Measurements from ENCODE around the gene HSD17B3.

The HSD17B3 gene

DNA sequence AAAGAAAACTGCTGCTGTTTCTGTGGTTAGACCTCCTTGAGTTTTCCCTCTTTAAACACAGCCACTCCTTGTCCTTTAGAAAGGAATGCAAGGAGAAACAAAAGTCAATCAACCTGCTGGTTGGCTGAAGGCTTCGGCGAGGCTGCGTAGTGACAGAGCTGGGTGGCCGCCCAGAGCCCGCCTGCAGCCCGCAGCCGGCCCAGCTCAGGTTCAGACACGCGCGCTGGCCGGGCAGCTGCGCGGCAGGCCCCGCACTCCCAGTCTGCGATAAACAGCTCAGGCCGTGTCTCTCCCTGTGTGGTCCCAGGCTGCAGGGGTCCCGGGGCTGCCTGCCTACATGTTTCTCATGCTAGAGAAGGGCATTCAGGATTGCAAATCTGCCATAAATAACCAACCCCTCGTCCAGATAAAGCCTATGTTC is 115.4 kb downstream of the HSD17B3 start:
- Histone ChIP-seq H3K36me3 (ENCODE audit: insufficient read depth, low read length) (no peaks in the 10 kb centered on the region), H3F3A (ENCODE audit: low read depth) (no peaks in the 10 kb centered on the region), H3K9ac (ENCODE audit: low read depth, low read length, poor library complexity, severe bottlenecking) (no peak overlapping the region), H3K4me1 (ENCODE audit: insufficient read depth, low read length, poor library complexity, severe bottlenecking) (no peaks in the 10 kb centered on the region), H3K4me2 (ENCODE audit: low read depth, low read length, poor library complexity, severe bottlenecking) (no peak overlapping the region), H3K4me3 (ENCODE audit: low read length, poor library complexity, severe bottlenecking) (no peak overlapping the region), H4K20me1 (ENCODE audit: insufficient read depth, low read length, poor library complexity, severe bottlenecking) (no peaks in the 10 kb centered on the region), H3K9me2 (replicated peaks; ENCODE audit: low read depth, low read length) (no peaks in the 10 kb centered on the region), H3K9me3 (ENCODE audit: insufficient read depth, low read depth, low read length) (peaks cover 6% of the 10 kb centered on the region), H2AFZ (ENCODE audit: low read length) (no peak overlapping the region), H3K79me2 (ENCODE audit: insufficient read depth, low read length) (no peaks in the 10 kb centered on the region), H3K27me3 (ENCODE audit: insufficient read depth, low read length, poor library complexity, severe bottlenecking) (peaks cover 5% of the 10 kb centered on the region)
- TF ChIP-seq EZH2phosphoT487 (IDR thresholded peaks at IDR 0.05; ENCODE audit: borderline replicate concordance): no peak
- TF ChIP-seq, protein P1, sequence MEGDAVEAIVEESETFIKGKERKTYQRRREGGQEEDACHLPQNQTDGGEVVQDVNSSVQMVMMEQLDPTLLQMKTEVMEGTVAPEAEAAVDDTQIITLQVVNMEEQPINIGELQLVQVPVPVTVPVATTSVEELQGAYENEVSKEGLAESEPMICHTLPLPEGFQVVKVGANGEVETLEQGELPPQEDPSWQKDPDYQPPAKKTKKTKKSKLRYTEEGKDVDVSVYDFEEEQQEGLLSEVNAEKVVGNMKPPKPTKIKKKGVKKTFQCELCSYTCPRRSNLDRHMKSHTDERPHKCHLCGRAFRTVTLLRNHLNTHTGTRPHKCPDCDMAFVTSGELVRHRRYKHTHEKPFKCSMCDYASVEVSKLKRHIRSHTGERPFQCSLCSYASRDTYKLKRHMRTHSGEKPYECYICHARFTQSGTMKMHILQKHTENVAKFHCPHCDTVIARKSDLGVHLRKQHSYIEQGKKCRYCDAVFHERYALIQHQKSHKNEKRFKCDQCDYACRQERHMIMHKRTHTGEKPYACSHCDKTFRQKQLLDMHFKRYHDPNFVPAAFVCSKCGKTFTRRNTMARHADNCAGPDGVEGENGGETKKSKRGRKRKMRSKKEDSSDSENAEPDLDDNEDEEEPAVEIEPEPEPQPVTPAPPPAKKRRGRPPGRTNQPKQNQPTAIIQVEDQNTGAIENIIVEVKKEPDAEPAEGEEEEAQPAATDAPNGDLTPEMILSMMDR (conservative IDR thresholded peaks at IDR 0.05; ENCODE audit: low read length): no peak

DNA sequence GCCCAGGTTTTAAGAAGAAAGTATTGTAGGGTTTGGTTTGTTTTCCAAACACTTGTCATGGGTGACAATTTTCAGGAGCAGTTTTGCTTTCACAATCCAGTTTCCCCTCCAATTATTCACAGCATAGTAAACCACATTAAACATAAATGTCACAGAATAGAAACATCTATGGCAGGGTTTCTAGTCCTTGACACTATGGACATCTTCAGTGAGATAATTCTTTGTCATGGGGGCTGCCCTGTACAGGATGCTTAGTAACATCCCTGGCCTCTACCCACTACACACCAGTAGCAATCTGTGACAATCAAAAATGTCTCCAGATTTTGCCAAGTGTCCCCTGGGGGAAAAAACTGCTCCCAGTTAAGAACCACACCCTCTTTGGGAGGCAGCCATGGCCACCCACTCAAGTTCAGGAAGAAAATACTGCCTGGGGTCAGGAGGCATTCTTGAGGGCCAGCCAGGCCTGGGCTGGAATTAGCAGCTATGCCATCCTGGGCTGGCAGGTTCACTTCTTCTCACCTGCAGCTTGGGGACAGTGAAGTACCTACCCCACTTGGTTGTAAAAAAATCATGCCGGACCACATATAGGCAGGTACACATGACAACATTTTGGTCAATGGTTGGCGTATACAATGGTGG is 116.3 kb downstream of the HSD17B3 start:
- Histone ChIP-seq H3K9me3 (ENCODE audit: insufficient read depth, low read depth, low read length) (peaks cover 6% of the 10 kb centered on the region), H3K36me3 (ENCODE audit: insufficient read depth, low read length) (no peaks in the 10 kb centered on the region), H2AFZ (ENCODE audit: low read length) (no peak overlapping the region), H3K27me3 (ENCODE audit: insufficient read depth, low read length, poor library complexity, severe bottlenecking) (peaks cover 5% of the 10 kb centered on the region), H3K79me2 (ENCODE audit: insufficient read depth, low read length) (no peaks in the 10 kb centered on the region), H3F3A (ENCODE audit: low read depth) (no peaks in the 10 kb centered on the region), H3K4me1 (ENCODE audit: insufficient read depth, low read length, poor library complexity, severe bottlenecking) (no peaks in the 10 kb centered on the region), H3K4me2 (ENCODE audit: low read depth, low read length, poor library complexity, severe bottlenecking) (no peak overlapping the region), H3K4me3 (ENCODE audit: low read length, poor library complexity, severe bottlenecking) (no peak overlapping the region), H4K20me1 (ENCODE audit: insufficient read depth, low read length, poor library complexity, severe bottlenecking) (no peaks in the 10 kb centered on the region), H3K9ac (ENCODE audit: low read depth, low read length, poor library complexity, severe bottlenecking) (no peak overlapping the region), H3K9me2 (replicated peaks; ENCODE audit: low read depth, low read length) (no peaks in the 10 kb centered on the region)
- TF ChIP-seq, protein P1 (conservative IDR thresholded peaks at IDR 0.05; ENCODE audit: low read length): no peak
- no peak for TF ChIP-seq EZH2phosphoT487 (IDR thresholded peaks at IDR 0.05; ENCODE audit: borderline replicate concordance)
